SU-DHL-6 (cell line): ENCODE results near the gene ZFAND3.

ENCODE experiments used
- CTCF ChIP-seq: fragments of 200-600 bp; sonication (generic); IDR thresholded peaks from one replicate; pipeline ENCODE4 v1.5.1; 2017; ENCODE audit warnings: antibody characterized with exemption, mild to moderate bottlenecking, low read length, moderate library complexity; ENCODE audit not compliant: insufficient read depth, poor library complexity, severe bottlenecking
- EZH2phosphoT487 ChIP-seq: fragments of 200-600 bp; sonication (generic), shearing (Covaris generic); conservative IDR thresholded peaks from 2 replicates; pipeline ENCODE4 v1.6.1; 2018; ENCODE audit warnings: mild to moderate bottlenecking, antibody characterized with exemption, low read length, moderate library complexity, mixed read lengths

GRCh38 chr6:37910998-37911397 lies 91.5 kb downstream of the ZFAND3 start:
- TF ChIP-seq CTCF (no peak), EZH2phosphoT487 (no peak)
